Mucosa of stomach (tissue), 1 donor: Measurements from ENCODE around the gene MORN5.
A peak's percentile ranks its signal among the peaks of the same experiment; 100 is the strongest.

Source experiments
- H3K27me3 ChIP-seq: one replicate; pipeline ENCODE4 v1.7.0; 2013; ENCODE audit warnings: mild to moderate bottlenecking, low read length; ENCODE audit not compliant: control insufficient read depth, insufficient read depth
- H3K36me3 ChIP-seq: one replicate; pipeline ENCODE4 v1.7.0; 2013; ENCODE audit warnings: low read length; ENCODE audit not compliant: control insufficient read depth, insufficient read depth
- H3K4me1 ChIP-seq: one replicate; pipeline ENCODE4 v1.7.0; 2013; ENCODE audit warnings: mild to moderate bottlenecking, low read length; ENCODE audit not compliant: control insufficient read depth, insufficient read depth
- H3K4me3 ChIP-seq: one replicate; pipeline ENCODE4 v1.7.0; 2013; ENCODE audit warnings: low read length
- H3K9ac ChIP-seq: one replicate; pipeline ENCODE4 v1.7.0; 2013; ENCODE audit warnings: mild to moderate bottlenecking, low read length, moderate library complexity
- H3K9me3 ChIP-seq: one replicate; pipeline ENCODE4 v1.7.0; 2013; ENCODE audit warnings: mild to moderate bottlenecking, low read length, moderate library complexity; ENCODE audit not compliant: control insufficient read depth
- donor health status: Pancreatic carcinoma.

Gene MORN5

DNA sequence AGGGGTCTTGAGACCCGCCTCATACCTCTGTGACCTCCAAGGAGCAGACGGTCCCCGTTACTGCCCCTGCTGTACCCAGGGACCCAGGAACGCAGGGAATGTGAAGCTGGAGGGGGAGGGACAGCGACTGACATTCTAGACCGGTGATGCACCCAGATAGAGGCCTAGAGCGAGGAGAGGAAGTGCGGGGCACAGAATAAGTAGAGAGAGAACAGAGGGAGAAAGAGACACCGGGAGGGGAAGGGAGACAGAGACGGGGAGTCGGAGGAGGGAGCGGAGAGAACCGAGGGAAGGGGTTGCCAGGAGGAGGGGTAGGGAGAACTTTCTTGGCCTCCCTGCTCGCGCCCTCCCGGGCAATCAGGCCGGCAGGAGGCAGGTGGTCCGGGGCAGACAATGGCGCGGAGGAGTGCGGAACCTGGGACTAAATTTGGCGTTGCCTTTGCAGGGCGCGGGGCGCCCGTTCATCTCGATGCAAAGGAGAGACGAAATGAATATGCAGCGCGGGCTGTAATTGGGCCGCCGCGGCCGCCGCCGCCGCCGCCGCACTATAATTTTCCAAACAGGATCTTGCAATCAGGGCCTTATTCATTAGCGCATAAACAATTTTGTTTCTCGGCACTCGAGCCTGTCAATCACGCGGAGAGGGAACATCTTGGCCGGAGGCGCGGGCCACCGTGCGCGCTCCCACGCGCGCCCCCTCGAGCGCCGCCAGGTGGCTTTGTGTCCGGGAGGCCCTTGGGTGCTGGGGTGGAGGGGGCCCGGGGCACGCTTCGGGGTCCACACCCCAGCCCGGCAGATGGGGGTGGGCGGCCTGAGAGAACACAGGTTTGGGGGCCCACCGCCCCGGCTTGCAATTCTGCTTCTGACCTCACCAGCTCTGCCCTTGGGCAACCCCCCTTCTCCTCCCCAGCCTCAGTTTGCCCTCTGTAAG is 33.1 kb upstream of the MORN5 start:
- Histone ChIP-seq H3K27me3 (peaks cover 45% of the 10 kb centered on the region), H3K4me3 (no peak overlapping the region)

DNA sequence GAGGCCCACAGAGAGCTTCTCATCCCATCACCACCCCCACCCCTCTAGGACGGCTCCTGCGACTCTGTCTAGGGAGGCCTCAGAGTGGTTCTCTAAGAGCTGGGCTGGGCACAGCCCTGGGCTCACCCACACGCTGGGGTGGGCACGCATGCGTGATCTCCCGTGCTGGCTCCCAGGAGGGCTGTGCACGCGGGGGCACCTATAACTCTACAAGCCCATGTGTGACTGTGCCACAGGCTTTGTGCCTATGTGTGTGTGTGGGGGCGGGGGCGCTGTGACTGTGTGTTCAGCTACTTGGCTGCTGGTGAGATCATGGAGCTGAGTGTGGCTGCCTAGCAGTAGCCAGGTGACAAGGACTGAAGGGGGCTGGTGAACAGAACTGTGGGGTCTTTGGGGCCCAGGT is 32.3 kb upstream of the MORN5 start:
- Histone ChIP-seq H3K27me3 (peaks cover 49% of the 10 kb centered on the region), H3K4me1 (peaks cover 14% of the 10 kb centered on the region), H3K36me3 (no peaks in the 10 kb centered on the region), H3K9ac (no peak overlapping the region), H3K9me3 (no peaks in the 10 kb centered on the region), H3K4me3 (no peak overlapping the region)

More for the DNA sequence above, 33.1 kb upstream of the MORN5 start:
- Histone ChIP-seq H3K9ac (peak overlapping the region; percentile 32), H3K36me3 (no peaks in the 10 kb centered on the region), H3K9me3 (no peaks in the 10 kb centered on the region), H3K4me1 (peaks cover 14% of the 10 kb centered on the region)

DNA sequence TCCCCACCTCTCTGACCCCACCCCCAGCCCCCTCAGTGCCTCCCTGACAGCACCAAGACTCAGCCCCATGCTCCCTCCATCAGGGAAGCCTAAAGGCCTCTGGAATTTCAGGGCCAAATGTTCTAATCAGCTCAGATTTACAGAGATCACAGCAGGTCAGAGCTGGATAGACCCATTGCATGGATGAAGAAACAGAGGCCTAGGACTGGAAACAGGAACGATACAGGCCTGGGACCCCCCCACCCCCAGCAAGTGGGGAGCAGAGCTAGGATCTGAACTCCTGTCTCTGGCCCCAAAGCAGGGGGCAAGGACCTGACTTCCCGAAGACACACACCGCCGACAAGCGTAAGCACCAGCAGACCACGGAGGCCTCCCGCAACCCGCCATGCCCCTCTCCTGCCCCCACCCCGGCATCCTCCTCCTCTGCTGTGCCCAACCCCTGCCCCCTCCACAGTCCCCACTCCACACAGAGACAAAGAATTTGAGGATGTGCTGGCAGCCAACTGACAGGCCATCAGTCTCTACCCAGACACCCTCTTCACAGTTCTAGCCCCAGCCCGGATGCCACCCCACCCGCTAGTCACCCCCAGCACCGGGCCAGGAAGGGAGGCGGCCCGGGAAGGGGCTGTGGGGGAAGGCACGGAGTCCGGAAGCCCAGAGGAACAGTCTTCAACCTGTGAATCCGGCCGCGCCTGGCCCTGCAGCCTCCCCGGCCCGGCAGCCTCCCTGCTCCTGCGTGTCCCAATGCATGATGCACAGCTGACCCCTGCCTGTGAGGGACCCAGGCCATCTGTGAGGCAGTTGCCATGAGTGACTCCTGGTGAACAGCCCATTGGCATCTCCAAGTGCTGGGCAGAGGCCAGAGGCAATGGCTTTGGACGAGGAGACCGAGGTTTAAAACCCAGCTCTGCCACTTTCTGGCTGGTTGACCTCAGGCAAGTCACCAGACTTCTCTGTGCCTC is 31.4 kb upstream of the MORN5 start:
- Histone ChIP-seq H3K9ac (no peak overlapping the region), H3K27me3 (peaks cover 49% of the 10 kb centered on the region), H3K4me3 (no peak overlapping the region), H3K4me1 (peaks cover 14% of the 10 kb centered on the region), H3K36me3 (no peaks in the 10 kb centered on the region), H3K9me3 (no peaks in the 10 kb centered on the region)

DNA sequence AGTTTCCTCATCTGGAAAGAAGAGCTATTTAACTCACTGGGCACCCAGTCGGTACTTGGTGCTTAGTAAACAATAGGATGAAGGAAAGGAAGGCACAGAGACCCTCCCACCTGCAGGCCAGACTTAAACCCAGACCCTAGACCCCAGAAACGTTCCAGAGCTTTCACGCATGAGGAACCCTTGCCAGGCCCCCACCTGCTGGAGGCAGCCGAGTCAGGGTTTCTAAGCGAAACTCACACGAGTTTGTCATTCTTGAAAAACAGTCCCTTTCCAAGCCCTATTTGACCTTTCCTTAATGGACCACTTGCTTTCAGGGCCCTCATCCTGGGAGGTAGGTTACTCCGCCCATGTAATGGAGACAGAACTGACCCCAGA is 30.8 kb upstream of the MORN5 start:
- H3K9ac ChIP-seq = no peak overlapping the region
- H3K4me1 ChIP-seq = peaks cover 14% of the 10 kb centered on the region
- H3K4me3 ChIP-seq = no peak overlapping the region
- H3K36me3 ChIP-seq = no peaks in the 10 kb centered on the region
- H3K27me3 ChIP-seq = peaks cover 49% of the 10 kb centered on the region
- H3K9me3 ChIP-seq = no peaks in the 10 kb centered on the region

DNA sequence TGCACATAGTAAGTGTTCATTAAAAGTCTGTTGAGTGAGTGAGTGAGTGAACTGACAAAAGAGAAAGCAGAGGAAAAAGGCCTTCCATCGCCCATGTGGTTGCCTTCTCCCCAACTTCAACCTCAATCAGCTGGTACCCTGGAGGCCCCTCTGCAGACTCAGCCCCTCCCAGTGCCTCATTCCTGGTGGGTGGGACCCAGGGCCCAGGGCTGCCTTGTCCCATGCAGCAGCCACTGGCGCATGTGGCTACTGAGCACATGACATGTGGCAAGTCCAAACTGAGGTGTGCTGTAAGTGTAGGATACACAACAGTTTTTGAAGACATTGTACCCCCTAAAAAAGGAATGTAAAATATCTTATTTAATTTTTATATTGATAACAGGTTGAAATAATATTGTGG is 29.7 kb upstream of the MORN5 start:
- Histone ChIP-seq H3K27me3 (peaks cover 38% of the 10 kb centered on the region), H3K9me3 (no peaks in the 10 kb centered on the region), H3K9ac (no peak overlapping the region), H3K36me3 (no peaks in the 10 kb centered on the region), H3K4me1 (peaks cover 14% of the 10 kb centered on the region), H3K4me3 (no peak overlapping the region)

DNA sequence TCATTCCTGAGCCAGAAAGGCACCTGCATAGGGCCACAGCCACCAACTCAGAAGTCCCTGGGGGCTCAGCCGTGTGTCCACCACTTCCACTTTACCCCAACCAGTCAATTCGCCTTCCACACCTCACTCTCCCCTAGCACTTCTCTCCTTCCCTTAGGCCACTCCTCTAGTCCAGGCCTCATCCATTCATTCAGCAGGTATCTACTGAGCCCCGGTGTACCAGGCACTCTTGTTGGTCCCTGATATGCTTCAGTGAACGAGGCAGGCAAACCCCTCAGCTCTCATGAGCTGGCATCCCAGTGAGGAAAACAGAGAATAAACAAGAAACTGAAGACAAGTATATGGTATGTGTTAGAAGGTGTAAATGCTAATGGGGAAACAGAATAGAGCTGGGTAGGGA is 28.9 kb upstream of the MORN5 start:
- H3K4me1 ChIP-seq = peaks cover 9% of the 10 kb centered on the region
- no peaks in the 10 kb centered on the region for H3K9me3 ChIP-seq
- no peak overlapping the region for H3K4me3 ChIP-seq
- H3K36me3 ChIP-seq = no peaks in the 10 kb centered on the region
- H3K9ac ChIP-seq = no peak overlapping the region
- H3K27me3 ChIP-seq = peaks cover 32% of the 10 kb centered on the region

DNA sequence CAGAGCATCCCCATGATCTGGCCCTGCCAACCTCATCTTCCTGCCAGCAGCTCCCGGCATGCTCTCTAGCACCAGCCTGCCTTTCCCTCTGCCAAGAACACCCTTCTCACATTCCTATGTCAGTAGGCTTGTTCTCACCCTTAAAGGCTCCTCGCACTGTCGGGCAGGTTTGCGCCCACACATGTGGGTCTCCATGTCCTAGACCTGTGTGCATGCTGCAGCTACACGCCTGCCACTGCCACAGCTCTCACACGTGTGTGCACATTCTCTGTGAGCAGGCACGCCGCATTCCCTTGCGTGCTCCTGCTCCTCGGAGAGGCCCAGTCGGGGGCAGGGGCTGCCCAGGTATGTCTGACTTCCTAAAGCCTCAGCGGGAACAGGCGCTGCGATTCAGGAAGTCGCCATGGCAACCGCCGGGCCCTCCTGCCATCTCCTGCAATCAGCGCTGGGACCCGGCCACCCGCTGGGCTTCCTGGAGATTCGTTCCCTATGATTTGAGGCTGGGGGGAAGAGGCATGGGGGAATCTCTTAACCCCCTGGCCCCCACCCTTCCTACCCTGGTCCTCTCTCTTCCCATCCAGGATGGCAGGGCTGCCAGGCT is 28.2 kb upstream of the MORN5 start:
- H3K36me3 ChIP-seq = no peaks in the 10 kb centered on the region
- no peaks in the 10 kb centered on the region for H3K9me3 ChIP-seq
- no peak overlapping the region for H3K4me3 ChIP-seq
- peaks cover 2% of the 10 kb centered on the region for H3K4me1 ChIP-seq
- no peak overlapping the region for H3K9ac ChIP-seq
- peaks cover 25% of the 10 kb centered on the region for H3K27me3 ChIP-seq

DNA sequence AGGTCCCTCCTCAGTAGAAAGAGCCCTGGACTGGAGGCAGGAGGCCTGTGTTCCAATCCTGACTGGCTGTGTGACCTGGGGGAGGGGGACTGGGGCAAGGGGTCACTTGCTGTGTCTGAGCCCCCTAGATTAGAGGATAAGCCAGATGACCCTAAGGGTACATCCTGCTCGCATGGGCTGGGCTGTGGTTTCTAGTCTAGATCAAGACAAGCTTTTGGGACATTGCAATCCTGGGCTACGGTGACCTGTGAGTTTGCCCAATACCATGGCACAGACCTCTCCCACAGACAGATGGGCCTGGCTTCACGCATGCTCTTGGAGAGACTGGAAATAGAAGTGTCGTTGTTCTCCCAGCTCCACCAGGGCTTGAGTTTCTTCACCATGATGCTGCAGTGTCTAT is 27.2 kb upstream of the MORN5 start:
- no peak overlapping the region for H3K4me3 ChIP-seq
- no peak overlapping the region for H3K9ac ChIP-seq
- H3K27me3 ChIP-seq = peaks cover 15% of the 10 kb centered on the region

DNA sequence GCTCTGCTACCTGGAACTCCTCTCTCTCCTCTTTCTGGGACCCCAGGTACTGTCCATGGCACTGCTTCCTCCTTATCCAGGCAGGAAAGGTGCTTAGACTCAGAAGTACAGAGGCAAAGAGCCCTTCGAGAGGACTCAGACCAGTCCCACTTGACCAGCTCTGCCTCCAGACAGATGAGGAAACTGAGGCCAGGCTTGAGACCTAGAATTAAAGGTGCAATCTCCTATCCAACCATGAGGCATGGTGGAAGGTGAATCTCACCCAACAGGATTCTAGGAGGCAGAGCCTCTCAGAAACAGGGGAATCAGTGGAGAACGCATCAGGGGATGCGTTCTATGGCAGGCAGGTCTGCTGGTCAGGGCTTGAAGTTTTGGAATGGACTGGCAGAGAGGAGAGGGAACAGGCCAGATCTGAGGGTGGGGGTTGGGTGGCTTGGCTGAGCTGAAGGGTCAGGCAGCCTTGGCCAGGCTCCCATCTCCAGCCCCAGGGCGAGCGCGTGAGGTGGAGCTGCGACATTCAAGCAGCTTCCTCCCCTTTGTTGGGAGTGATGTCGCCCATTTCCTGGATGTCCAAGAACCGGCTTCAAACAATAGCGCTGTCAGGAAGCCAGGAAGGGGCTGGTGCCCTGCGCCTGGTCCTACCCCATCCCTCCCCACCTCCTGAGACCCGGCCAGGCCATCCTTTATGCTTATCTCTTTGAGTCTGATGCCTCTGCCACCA is 26.3 kb upstream of the MORN5 start:
- peaks cover 9% of the 10 kb centered on the region for H3K27me3 ChIP-seq
- H3K36me3 ChIP-seq = no peaks in the 10 kb centered on the region
- H3K4me3 ChIP-seq = no peak overlapping the region
- no peak overlapping the region for H3K9ac ChIP-seq
- H3K4me1 ChIP-seq = no peaks in the 10 kb centered on the region
- H3K9me3 ChIP-seq = no peaks in the 10 kb centered on the region

More for the DNA sequence above, 27.2 kb upstream of the MORN5 start:
- no peaks in the 10 kb centered on the region for H3K9me3 ChIP-seq
- no peaks in the 10 kb centered on the region for H3K4me1 ChIP-seq
- no peaks in the 10 kb centered on the region for H3K36me3 ChIP-seq

DNA sequence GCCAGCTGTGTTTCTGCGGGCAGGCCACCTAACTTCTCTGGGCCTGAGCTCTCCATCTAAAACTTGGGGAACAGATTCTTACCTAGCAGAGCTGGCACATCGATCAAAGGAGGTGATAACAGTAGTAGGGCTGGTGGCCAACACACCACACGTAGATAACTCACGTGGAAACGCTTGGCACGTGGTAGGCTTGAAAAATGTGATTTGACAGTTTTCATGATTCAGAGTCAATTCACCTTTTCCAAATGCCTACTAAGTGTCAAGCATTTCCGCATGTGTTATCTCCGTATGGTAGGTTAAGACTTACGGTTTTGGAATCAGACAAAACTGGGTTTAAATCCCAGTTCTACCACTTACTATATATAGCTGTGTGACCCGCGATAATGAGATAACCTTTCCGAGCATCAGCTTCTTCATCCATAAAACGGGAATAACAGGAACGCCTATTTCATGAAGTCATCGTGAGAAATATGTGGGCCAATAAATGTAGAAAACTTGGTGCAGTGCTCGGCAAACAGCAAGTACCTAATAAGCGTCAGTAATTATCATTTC is 25.6 kb upstream of the MORN5 start:
- Histone ChIP-seq H3K4me3 (no peak overlapping the region), H3K36me3 (no peaks in the 10 kb centered on the region), H3K4me1 (no peaks in the 10 kb centered on the region), H3K9ac (no peak overlapping the region), H3K27me3 (peaks cover 9% of the 10 kb centered on the region), H3K9me3 (no peaks in the 10 kb centered on the region)

DNA sequence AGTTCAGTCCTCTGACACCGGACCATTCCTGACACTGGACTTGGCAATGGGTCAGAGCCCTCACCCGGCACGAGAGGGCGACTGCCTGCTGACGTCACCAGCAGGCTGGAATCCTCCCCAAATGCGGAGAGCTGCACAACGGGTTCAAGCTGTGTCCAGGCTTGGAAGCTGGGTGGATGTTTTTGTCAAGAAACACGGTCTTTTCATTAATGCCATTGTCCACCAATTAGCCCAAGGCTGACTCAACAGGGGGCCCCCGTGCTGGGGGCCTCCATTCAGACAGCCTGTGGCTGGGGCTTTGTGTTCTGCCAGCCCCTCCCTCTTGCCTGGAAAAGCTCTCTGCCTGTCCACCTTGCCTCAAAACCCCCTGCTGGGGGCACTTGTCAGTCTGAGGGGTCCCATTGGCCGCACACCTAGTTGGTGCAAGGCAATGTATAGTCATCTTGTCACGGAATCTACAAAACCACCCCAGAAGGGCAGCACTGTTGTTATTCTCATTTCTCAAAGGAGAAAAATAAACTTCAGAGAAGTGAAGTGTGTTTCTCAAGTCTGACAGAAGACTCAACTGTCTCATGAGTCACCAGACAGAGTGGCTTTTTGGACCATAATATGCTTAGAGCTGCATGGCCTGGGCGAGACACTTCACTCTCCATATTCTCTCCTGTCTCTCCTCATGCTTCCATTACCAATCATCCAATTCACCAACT is 24.7 kb upstream of the MORN5 start:
- no peak overlapping the region for H3K9ac ChIP-seq
- no peaks in the 10 kb centered on the region for H3K4me1 ChIP-seq
- H3K9me3 ChIP-seq = no peaks in the 10 kb centered on the region
- H3K36me3 ChIP-seq = no peaks in the 10 kb centered on the region
- H3K27me3 ChIP-seq = peaks cover 9% of the 10 kb centered on the region
- no peak overlapping the region for H3K4me3 ChIP-seq
